ENCODE measurements around the gene GNAQ.

DNA sequence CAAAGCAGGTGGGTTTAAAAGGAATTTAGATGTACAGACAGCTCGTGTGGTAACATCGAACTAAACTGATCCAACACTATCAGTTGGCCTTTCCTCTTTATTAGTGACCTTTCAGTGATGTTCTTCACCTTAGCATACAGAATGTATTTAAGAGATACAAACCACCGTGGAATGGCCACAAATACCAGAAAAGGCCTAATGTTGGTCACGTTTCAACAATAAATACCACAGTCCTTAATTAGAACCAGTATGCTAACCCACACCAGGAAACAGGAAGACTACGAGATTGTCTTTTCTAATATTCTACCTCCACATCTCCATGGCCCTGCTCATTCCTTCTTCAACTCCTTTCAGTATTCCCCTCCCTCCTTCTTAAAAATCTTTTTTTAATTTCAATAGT, 40.4 kb downstream of the GNAQ start:
- TF ChIP-seq, protein P1, sequence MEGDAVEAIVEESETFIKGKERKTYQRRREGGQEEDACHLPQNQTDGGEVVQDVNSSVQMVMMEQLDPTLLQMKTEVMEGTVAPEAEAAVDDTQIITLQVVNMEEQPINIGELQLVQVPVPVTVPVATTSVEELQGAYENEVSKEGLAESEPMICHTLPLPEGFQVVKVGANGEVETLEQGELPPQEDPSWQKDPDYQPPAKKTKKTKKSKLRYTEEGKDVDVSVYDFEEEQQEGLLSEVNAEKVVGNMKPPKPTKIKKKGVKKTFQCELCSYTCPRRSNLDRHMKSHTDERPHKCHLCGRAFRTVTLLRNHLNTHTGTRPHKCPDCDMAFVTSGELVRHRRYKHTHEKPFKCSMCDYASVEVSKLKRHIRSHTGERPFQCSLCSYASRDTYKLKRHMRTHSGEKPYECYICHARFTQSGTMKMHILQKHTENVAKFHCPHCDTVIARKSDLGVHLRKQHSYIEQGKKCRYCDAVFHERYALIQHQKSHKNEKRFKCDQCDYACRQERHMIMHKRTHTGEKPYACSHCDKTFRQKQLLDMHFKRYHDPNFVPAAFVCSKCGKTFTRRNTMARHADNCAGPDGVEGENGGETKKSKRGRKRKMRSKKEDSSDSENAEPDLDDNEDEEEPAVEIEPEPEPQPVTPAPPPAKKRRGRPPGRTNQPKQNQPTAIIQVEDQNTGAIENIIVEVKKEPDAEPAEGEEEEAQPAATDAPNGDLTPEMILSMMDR (IDR thresholded peaks at IDR 0.05; ENCODE audit: borderline replicate concordance, extremely low read depth, low read length, poor library complexity, severe bottlenecking), result no peak
- no peak for TF ChIP-seq EZH2 (IDR thresholded peaks at IDR 0.05; ENCODE audit: borderline replicate concordance, low read depth, low read length, severe bottlenecking)

All from DND-41 (cell line).